CMK (cell line): ENCODE data around the gene MTFMT.
"Not testable (repeated sequence)": the region's sequence is repeated elsewhere in the genome, so short reads cannot be mapped to it uniquely, and the experiment has no call there.

Experiments used
- DNase-seq: peaks from one replicate; pipeline ENCODE4 v3.0.0-alpha.2; 2010; ENCODE audit warnings: low read depth

The MTFMT gene

DNA sequence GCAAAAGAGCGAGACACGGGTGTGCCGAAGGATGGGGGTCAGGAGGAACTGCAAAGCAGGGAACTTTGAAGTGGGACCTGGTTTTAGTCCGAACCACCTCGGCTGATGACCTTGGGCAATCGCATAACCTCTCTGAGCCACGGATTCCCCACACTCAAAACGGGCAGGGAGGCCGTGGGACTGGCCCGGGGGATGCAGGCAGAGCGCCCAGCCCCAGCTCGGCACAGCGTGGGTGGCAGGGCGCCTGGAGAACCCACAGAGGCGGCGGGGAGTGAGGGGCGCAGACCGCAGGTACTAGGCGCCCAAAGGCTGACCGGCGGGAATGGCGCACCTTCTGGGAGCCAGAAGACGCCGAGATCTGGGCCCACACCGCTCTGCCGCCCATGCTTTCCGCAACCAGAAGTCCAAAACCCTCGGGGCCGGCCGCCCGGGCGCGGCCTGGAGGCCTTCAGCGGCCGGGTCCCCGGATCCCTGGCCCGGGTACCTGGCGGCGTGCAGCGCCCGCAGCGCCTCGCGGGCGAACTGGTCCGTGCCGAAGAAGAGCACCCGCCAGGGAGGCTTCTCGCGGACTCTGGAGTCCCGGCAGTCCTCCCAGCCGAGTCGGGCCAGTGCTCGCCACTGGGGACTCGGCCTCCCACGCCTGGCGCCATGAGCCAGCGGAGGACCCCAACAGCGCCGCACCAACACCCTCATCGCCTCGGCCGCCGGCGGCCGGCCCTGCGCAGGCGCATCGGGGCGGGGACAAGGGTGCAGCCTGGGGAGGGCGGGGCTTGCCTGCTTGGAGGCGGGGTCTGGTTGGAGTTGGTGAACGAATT, at the start of gene MTFMT:
Gene MTFMT (minus strand): TSS at position 719 of the 815 bp plus-strand sequence. CDS start 26 bp downstream, at position 693.
- peak; percentile 65 for DNase-seq

DNA sequence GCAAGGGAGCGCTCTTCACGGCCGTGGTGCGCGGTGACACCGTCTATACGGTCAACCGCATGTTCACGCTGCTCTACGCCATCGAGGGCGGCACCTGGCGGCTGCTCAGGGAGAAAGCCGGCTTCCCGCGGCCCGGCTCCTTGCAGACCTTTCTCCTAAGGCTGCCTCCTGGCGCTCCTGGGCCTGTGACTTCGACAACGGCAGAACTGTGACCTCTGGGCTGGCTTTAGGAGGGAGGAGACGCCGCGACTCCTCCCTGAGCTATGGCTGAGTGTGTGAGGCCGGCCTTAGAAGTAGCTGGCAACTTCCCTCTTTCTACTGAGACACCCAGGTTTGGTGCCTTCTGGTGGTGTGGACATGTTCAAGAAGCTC, 48.5 kb upstream of the MTFMT start:
- no peak for DNase-seq

DNA sequence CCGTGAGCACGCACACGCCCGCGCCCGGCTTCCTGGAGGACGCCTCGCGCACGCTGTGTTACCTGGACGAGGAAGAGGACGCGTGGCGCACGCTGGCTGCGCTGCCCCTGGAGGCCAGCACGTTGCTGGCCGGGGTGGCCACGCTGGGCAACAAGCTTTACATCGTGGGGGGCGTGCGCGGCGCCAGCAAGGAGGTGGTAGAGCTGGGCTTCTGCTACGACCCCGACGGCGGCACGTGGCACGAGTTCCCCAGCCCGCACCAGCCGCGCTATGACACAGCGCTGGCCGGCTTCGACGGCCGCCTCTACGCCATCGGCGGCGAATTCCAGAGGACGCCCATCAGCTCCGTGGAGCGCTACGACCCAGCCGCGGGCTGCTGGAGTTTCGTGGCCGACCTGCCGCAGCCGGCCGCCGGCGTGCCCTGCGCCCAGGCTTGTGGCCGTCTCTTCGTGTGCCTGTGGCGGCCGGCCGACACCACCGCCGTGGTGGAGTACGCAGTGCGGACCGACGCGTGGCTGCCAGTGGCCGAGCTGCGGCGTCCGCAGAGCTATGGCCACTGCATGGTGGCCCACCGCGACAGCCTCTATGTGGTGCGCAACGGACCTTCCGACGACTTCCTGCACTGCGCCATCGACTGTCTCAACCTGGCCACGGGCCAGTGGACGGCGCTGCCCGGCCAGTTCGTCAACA, 48.0 kb upstream of the MTFMT start:
- DNase-seq = no peak

DNA sequence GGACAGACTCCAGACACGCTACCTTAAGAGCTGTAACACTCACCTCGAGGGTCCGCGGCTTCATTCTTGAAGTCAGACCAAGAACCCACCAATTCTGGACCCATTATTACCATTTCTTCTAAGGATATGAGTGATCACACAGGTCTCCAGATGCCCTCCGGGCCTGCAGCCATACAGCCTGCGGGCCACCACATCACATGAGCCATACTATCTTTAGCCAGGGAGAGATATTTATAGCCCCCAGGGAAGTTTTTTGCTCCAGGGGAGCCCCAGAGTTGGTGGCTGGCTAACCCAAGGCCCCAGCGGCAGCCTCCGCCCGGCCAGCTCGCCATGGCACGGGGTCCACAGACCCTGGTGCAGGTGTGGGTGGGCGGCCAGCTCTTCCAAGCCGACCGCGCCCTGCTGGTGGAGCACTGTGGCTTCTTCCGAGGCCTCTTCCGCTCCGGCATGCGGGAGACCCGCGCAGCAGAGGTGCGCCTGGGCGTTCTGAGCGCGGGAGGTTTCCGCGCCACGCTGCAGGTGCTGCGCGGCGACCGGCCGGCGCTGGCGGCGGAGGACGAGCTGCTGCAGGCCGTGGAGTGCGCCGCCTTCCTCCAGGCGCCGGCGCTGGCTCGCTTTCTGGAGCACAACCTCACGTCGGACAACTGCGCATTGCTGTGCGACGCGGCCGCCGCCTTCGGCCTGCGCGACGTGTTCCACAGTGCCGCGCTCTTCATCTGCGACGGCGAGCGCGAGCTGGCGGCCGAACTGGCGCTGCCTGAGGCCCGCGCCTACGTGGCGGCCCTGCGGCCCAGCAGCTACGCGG, 47.2 kb upstream of the MTFMT start, which contains the start of gene KBTBD13:
Gene KBTBD13 (plus strand): TSS at position 261 of the 805 bp plus-strand sequence. CDS start 70 bp downstream, at position 331.
- DNase-seq = no peak

DNA sequence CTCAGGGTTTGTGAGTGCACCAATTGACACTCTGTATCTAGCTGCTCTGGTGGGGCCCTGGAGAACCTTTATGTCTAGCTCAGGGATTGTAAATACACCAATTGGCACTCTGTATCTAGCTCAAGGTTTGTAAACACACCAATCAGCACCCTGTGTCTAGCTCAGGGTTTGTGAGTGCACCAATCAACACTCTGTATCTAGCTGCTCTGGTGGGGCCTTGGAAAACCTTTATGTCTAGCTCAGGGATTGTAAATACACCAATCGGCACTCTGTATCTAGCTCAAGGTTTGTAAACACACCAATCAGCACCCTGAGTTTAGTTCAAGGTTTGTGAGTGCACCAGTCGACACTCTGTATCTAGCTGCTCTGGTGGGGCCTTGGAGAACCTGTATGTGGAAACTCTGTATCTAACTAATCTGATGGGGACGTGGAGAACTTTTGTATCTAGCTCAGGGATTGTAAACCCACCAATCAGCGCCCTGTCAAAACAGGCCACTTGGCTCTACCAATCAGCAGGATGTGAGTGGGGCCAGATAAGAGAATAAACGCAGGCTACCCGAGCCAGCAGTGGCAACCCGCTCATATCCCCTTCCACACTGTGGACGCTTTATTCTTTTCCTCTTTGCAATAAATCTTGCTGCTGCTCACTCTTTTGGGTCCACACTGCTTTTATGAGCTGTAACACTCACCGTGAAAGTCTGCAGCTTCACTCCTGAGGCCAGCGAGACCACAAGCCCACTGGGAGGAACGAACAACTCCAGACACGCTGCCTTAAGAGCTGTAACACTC, 46.4 kb upstream of the MTFMT start:
- DNase-seq = not testable (repeated sequence)

DNA sequence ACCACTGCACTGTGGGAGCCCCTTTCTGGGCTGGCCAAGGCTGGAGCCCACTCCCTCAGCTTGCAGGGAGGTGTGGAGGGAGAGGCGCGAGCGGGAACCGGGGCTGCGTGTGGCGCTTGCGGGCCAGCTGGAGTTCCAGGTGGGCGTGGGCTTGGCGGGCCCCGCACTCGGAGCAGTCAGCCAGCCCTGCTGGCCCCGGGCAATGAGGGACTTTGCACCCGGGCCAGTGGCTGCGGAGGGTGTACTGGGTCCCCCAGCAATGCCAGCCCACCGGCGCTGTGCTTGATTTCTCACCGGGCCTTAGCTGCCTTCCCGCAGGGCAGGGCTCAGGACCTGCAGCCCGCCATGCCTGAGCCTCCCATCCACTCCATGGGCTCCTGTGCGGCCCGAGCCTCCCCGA, 45.5 kb upstream of the MTFMT start:
- not testable (repeated sequence) for DNase-seq

DNA sequence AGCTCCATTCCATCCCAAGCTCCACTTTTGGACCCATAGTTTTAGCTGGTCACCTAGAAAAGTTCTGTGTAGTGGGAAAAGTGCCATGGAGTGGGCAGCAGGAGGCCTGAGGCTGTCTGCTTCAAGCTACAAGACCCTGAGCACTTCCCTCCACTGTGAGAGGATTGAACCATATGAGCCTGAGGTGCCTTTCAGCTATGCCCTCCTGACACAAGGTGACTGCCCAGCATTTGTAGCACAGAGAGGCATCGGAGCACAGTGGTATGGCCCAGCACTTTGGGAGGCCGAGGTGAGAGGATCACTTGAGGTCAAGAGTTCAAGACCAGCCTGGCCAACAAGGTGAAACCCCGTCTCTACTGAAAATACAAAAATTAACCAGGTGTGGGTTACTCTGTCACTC, 43.2 kb upstream of the MTFMT start:
- no peak for DNase-seq

DNA sequence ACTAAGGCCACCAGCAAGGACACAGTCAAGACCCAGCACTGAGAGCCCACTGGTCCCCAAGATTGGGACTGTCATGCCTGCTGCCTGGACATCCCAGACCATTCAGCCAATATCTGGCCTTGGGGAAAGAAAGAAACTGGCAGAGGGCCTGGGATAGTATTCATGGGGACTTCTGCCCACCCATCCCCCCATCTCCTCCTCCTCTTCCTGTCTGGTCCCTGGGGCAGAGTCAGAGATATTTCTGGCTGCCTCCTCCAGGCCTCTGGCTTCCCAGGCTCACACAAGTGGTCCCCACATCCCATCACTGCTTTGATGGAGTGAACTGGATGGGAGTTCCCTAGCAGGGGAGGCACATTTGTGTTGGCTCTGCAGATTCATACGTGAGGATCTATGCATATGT, 42.6 kb upstream of the MTFMT start:
- DNase-seq = no peak

DNA sequence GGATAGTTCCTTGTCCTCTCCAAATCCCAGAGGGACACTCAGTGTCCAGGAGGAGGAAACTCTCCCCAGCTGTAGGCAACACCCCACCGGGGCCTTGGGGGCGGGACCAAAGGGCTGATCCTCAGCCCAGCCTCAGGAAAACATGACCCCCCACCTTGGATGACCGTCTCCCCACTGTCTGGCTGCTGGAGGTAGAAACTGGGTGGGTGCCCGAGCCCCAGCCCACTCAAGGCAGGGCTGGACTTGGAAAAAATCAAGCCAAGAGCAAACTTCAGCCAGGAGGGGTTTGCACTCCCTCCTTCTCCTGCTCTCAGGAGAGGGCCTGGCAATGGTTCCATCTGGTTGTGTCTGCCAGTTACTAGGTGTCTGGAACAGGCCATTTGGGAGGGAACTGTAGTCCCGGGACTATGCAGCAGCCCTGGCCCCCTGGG, 42.0 kb upstream of the MTFMT start:
- DNase-seq = no peak

DNA sequence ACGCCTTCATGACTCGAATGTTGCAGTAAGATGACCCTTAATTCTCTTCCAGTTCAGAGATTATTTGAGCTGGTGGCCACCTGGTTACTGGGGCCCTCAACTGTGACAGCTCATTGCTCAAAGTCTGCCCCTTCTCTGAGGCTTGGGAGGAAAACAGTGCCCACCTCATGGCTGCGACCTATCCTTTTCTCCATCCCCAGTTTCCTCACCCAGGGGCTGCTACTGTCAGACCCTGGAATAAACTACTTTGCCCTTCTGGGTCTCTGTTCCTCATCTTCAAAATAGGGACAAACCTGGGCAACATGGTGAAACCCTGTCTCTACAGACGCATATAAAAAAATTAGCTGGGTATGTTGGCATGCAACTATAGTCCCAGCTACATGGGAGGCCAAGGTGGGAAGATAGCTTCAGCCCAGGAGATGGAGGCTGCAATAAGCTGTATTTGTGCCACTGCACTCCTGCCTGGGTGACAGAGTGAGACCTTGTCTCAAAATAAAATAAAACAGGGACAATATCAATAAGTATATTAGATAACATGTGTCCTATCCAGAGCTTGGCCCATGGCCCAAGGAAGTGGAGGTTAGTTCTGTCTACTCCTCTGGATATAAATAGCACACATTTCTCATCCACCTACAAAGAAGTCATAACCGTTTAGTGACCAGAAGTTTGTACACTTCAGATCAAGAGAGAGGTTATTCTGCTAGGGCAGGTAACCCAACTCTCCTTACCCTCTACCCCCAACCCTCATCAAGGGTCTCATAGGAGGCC, 40.5 kb upstream of the MTFMT start:
- no peak for DNase-seq

DNA sequence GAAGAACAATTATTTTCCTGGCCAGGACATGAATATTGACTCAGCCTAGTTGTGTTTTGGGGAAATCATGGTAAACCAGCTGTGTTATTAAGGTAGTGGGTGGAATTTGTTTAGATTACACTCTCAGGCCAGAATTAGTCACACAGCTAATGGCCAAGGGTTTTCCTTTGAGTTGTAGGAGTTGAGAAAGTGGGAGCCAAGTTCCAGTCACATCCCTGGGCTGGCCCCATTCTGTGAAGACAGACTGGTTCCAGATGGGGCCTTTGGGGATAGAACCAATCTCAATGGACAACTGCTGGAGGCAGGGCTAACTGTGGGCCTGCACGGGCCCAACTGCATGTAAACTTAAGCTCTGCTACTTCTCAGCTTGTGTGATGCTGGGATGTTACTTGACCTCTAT, 39.7 kb upstream of the MTFMT start:
- no peak for DNase-seq

DNA sequence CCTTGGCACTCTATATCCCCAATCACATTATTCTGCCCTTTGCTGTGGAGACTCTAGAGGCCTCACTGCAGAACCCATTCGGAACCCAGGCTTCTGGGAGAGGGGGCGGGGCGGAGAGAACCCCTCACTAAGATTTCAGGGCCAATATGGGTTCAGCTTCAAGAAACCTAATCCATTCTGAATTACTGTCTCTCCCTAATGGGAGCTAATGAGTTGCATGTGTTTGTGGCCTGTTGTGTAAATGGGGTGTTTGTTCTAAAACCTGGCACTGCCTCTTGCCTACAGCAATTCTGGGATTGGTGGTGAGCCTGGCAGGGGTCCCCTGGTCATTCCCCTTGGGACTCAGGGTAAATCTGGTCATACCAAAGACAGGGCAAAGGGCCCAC, 39.0 kb upstream of the MTFMT start:
- no peak for DNase-seq

DNA sequence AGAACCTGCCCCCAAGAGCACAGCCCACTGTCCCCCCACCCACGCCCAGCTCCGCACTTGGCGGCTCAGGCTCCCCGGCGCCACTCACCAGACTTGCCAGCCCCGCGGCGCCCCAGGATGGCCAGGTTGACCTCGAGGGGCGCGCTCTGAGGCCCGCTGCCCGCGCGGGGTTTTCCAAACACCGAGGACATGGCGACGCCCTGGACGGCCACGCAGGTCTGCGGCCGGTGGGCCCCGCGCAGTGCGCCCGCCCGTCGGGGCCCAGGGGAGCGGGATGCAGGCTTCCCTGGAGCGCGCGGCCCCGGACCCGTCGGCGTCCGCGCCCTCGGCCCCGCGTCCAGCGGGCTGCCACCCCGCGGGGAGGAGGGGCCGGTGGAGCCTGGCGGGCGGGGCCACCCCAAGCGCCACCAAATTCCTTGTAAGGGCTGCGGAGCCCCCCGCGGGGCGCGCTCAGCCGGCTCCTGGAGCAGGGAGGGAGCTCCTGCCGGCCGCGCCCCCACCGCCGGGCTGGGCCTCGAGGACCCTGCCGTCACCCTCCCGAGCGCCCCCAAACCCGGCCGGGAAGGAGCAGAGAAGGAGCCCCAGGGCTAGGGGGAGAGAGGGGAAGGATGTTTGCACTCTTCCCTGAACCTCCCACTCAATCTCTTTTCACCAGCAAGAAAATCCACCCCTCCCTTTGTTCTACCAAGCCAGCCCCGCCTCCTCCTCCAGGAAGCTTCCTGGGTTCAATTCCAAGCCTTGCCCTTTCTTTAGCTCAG, 38.4 kb upstream of the MTFMT start, which contains the start of gene RASL12:
Gene RASL12 (minus strand): TSS at position 347 of the 758 bp plus-strand sequence. CDS start 156 bp downstream, at position 191.
- DNase-seq = no peak

DNA sequence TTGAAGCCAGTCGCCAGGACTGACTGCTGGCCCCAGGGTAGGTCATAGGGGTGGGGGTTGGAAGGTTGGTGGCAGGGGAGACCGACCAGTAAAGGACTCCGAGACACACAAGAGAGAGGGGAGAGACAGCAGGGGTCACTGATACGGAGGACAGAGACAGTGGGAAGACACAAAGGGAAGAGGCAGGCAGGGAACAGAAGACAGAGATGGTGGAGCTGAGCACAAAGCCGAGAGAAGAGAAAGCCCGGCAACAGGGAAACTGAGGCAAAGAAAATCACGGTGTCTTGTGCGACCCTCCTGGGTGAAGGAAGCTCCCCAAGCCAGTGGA, 37.8 kb upstream of the MTFMT start:
- no peak for DNase-seq

DNA sequence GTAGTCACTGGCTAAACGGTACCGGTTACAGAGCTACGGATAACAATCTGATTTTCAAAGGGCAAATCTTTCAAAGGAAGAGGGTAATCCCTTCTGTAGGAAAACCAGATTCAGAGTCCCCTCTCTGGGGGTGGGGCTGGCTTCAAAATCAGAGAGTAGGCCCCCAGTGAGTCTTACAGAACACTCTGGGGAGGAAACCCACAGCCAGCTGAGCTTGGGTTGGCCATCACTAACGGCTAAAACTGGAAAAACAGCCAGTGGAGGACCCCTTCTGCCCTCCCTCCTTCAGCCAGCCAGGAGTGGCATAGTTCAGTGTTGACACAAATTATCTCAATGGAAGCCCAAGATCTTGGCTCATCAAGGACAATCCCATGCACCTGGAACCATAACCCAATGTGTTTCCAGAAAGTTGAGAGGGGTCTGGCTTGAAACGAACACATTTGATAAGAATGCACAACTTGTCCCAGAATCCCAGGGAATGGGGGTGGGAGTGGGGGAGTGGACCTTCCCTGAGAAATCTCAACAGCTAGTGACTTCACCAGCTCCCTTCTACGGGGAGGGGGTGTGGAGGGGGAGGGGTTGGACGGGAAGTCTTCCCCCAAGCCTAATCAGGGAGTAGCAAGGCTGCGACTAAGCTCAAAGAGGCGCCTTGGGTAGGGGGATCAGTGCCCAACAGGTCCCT, 37.3 kb upstream of the MTFMT start:
- no peak for DNase-seq

DNA sequence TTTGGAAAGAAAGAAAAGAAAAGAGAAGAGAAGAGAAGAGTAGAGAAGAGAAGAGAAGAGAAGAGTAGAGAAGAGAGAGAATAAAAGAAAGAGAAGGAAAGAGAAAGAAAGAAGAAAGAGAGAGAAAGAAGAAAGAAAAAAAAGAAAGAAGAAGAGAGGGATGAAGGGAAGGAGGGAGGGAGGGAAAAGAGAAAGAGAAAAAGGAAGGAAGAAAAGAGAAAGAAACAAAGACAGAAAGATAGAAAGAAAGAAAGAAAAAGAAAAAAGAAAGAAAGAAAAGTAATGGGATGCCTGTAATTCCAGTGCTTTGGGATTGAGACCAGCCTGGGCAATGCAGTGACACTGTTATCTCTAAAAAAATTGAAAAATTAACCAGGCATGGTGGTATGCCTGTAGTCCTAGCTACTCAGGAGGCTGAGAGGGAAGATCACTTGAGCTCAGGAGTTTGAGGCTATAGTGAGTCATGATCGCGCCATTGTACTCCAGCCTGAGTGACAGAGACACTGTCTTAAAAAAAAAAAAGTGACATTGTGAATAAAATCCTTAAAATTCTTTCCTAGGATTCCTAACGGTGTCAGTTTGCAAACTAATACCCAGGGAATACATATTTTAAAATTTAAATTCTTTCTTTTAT, 36.7 kb upstream of the MTFMT start:
- no peak for DNase-seq

DNA sequence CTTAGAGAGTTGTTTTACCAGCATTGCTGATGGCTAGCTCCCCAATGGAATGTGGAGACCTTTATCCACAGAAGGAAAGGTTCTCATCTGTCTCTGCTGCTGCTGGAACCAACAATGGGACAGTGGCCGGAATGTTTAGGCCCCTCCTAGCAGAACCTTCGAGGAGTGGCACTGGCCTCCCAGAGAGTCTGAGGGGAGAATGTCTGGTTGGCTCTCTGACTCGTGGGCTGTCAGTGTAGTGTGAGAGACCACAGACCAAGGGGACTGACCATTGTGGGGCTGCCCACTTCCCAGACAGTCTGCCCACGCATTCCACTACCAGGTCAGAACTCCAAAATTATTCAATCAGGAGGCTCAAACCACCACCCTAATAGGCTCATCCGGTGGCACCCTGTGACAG, 33.3 kb upstream of the MTFMT start:
- DNase-seq = no peak

DNA sequence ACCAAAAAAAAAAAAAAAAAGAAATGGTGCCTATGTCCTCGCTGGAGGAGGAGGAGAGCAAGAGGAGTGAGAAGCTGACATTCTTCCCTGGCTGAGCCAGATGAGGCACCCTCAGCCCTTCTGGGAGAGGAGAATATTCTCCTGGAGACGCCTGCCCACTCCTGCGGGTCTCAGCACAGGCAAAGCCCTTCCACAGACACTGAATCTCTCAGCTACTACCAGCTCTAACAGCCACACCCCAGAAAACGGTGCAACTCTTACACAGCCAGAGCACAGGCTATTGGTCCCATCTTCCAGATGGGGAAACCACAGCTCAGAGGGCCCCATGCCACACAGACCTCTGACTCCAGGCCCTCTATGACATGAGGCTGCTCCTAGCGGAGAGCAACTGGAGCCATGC, 32.6 kb upstream of the MTFMT start:
- no peak for DNase-seq
